Adrenal gland (tissue), 12 donors: ENCODE results near the gene GPR153. TPM values are rescaled to one million over a fixed set of nuclear protein-coding genes. Genes with fewer than 3 reads are reported as not detected.

Experiments used
- DNase-seq, 7 donors: peaks; one replicate each; pipeline ENCODE4 v3.0.0-alpha.2; 2019 to 2020
- H3K27ac ChIP-seq, 5 donors: fragments of 200-600 bp; sonication (generic) in 4 of 5; 1 replicate in 3 of 5; 2 replicates in 2 of 5; pipeline versions ENCODE4 v1.5.1 to v1.8.0; 2016 to 2020; ENCODE audit warnings: mild to moderate bottlenecking in 1 of 5
- H3K27me3 ChIP-seq: fragments of 200-600 bp; 2 replicates; pipeline ENCODE4 v1.8.0; 2021
- H3K36me3 ChIP-seq, 2 donors: fragments of 200-600 bp; replicated peaks in 1 of 2; 1 replicate in 1 of 2; 2 replicates in 1 of 2; pipeline versions ENCODE4 v1.5.1 to v1.8.0; 2018 to 2022
- H3K4me1 ChIP-seq, 2 donors: fragments of 200-600 bp; replicated peaks in 1 of 2; 1 replicate in 1 of 2; 2 replicates in 1 of 2; pipeline versions ENCODE4 v1.5.1 to v1.8.0; 2018 to 2021
- H3K4me3 ChIP-seq, 4 donors: fragments of 200-600 bp; sonication (generic) in 3 of 4; one replicate each; pipeline ENCODE4 v1.5.1; 2016 to 2018
- H3K9me3 ChIP-seq, 3 donors: fragments of 200-600 bp; sonication (generic) in 1 of 3; replicated peaks in 1 of 3; 1 replicate in 2 of 3; 2 replicates in 1 of 3; pipeline versions ENCODE4 v1.5.1 to v1.8.0; 2016 to 2021
- POLR2A ChIP-seq, 2 donors: fragments of 450-650 bp; IDR thresholded peaks; one replicate each; pipeline ENCODE4 v1.6.1; 2017; ENCODE audit warnings: antibody characterized with exemption in 2 of 2, mild to moderate bottlenecking in 2 of 2, moderate library complexity in 1 of 2
- WGBS, 4 donors: extraction: QIAGEN DNeasy Blood & Tissue Kit in 2 of 4; methylation state at CpG; one replicate each; pipeline versions ENCODE4 v1.1.5 to v1.1.7; 2013 to 2017; 5-methylcytosine and 5-hydroxymethylcytosine counted together
- intact Hi-C, 2 donors: fragments of 100-400 bp; cut with DNase I; formaldehyde crosslinking; loops; one replicate each; pipeline versions ENCODE4 v1.14.1 to v1.15.0; 2022 to 2023
- polyA plus RNA-seq, 3 donors: library from polyadenylated mRNA; stranded (reverse); fragments of 200-250 nt in 2 of 3; fragments of 350-450 nt in 1 of 3; fragmentation: Illumina TruSeq in 1 of 3; extraction: RNeasy Lipid Tissue Mini Kit (QIAGEN cat#74804) in 1 of 3; gene quantifications; one replicate each; pipeline ENCODE4 v1.2.3, GENCODE V29; 2013 to 2014
- total RNA-seq, 9 donors: library from RNA; depleted of rRNA in 4 of 9; stranded (reverse); fragments of >200 nt in 4 of 9; fragments of 120-200 nt in 1 of 9; fragmentation: NEBNext Ultra II Directional in 1 of 9; extraction: Animal tissue kit (Norgen Biotek cat#: 25700) in 1 of 9; gene quantifications; one replicate each; pipeline versions ENCODE4 v1.1.0 to v1.2.4, GENCODE V29; 2013 to 2023
- TF ChIP-seq, protein P1 (sequence below), 6 experiments: fragments of 450-650 bp in 4 of 6; fragments of 200-600 bp in 2 of 6; sonication (generic) in 1 of 6; IDR thresholded peaks; 1 replicate in 5 of 6; 2 replicates in 1 of 6; pipeline versions ENCODE4 v1.5.1 to v1.8.0; 2016 to 2021; ENCODE audit warnings: antibody characterized with exemption in 6 of 6, mild to moderate bottlenecking in 2 of 6, moderate library complexity in 1 of 6
- donor health status: healthy with polysubstance abuse.
- donor health status: Bipolar disorder and iron deficiency.
- donor health status: DM: yes; HTN: yes; CAD: no.
- donor health status: DM: no; HTN: no; CAD: no.
- donor health status: DM: no; HTN: no; CAD: no.
- donor health status: DM: yes; HTN: yes; CAD: no.

GPR153 gene
- total and polyA plus RNA-seq, 12 donors: 0.86 to 5.9 (median 3.1) TPM

DNA sequence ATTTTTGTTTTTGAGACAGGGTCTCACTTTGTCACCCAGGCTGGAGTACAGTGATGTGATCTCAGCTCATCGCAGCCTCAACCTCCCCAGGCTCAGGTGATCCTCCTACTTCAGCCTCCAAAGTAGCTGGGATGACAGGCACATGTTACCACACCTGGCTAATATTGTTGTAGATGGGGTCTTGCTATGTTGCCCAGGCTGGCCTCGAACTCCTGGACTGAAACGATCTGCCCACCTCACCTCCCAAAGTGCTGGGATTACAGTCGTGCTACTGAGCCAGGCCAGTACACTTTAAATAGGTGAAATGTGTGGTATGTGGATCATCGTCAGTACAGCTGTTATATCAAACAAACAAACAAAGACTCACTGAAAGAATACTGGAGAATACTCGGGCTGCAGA is 35.0 kb upstream of the GPR153 start:
- no peaks in the 10 kb centered on the region for H3K36me3 ChIP-seq
- 84 to 99% (median 90%) methylated on average over 6 of the region's 6 CpGs for WGBS, 4 donors

DNA sequence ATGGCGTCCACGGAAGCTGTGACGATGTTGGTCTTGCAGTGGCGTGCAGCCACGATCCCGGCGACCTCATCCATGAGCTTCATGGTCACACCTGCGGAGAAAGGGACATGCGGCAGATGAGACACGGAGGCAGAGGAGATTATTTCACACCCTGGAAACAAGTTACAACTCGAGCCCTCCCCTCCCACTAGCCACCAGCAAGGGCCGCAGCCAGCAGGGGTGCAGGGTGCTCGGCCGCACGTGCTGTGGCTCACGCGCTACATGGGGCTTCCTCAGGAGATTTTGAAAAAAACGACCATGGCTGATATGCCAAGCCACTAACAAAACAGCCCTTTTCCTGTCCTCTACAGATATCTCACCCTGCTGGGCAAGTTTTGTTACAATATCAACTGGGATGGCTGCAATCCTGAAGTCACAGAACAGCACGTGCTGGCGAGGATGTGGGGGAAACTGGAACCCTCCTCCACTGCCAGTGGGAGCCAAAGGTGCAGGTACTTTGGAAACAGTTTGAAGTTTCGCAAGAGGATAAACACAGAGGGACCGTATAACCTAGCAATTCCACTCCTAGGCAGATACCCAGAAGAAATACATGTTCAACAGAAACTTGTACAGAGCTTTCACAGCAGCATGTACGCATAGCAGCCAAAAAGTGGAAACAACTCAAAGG is 34.1 kb upstream of the GPR153 start:
- Histone ChIP-seq H3K27ac (no peak overlapping the region), H3K27me3 (no peaks in the 10 kb centered on the region), H3K9me3 (no peaks in the 10 kb centered on the region), H3K4me1 (no peaks in the 10 kb centered on the region), H3K36me3 (no peaks in the 10 kb centered on the region), H3K4me3 (no peak overlapping the region)
- WGBS, 4 donors: 89 to 93% (median 92%) methylated on average over 15 to 23 of the region's 23 CpGs
- no peak for DNase-seq
- intact Hi-C loops: no loop called here
- no peak for TF ChIP-seq POLR2A (IDR thresholded peaks at IDR 0.05)
- TF ChIP-seq, protein P1, sequence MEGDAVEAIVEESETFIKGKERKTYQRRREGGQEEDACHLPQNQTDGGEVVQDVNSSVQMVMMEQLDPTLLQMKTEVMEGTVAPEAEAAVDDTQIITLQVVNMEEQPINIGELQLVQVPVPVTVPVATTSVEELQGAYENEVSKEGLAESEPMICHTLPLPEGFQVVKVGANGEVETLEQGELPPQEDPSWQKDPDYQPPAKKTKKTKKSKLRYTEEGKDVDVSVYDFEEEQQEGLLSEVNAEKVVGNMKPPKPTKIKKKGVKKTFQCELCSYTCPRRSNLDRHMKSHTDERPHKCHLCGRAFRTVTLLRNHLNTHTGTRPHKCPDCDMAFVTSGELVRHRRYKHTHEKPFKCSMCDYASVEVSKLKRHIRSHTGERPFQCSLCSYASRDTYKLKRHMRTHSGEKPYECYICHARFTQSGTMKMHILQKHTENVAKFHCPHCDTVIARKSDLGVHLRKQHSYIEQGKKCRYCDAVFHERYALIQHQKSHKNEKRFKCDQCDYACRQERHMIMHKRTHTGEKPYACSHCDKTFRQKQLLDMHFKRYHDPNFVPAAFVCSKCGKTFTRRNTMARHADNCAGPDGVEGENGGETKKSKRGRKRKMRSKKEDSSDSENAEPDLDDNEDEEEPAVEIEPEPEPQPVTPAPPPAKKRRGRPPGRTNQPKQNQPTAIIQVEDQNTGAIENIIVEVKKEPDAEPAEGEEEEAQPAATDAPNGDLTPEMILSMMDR (IDR thresholded peaks at IDR 0.05): no peak

More for the DNA sequence above, 35.0 kb upstream of the GPR153 start:
- Histone ChIP-seq H3K27me3 (no peaks in the 10 kb centered on the region), H3K4me1 (no peaks in the 10 kb centered on the region), H3K27ac (no peak overlapping the region), H3K9me3 (no peaks in the 10 kb centered on the region), H3K4me3 (no peak overlapping the region)
- intact Hi-C loops: no loop called here
- no peak for TF ChIP-seq POLR2A (IDR thresholded peaks at IDR 0.05)
- TF ChIP-seq, protein P1 (IDR thresholded peaks at IDR 0.05): no peak
- no peak for DNase-seq

DNA sequence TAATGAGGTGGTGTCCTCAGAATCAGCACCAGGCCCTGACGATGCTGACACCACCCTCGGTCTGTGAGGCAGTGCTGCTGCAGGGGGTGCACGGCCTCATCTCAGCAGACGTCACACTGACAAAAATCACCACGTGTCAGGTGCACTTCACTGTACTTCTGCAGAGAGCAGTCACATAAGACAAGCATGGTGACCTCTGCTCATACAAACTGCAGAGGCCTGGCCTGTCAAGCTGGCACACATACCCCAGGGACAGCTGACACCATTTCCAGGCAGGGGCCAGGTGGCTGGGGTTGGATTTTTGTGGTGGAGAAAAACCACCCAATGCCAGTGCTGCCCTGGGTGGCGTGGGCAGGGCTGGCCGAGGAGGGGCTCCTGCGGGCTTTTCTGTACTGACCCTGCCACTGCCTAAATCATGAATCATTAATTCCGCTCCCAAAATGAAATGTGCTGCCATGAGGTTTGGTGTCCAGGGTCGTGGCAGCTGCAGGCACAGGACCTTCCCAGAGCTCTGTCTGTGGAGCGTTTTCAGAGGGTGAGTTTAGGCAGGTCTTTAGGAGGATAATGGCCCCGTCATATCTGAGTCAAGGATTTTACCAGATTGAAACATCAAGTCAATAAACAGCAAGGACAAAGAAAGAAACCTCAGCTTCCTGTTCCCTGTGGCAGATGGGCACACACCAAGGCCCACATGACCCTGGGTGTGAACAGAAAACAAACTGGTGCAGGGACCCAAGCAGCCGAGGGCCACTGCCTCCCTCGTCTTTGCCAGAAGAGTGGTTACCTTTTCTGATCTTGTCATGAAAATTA is 33.4 kb upstream of the GPR153 start:
- WGBS, 4 donors: 88 to 94% (median 92%) methylated on average over 11 to 14 of the region's 14 CpGs
- Histone ChIP-seq H3K27ac (no peak overlapping the region), H3K27me3 (no peaks in the 10 kb centered on the region), H3K9me3 (no peaks in the 10 kb centered on the region), H3K36me3 (no peaks in the 10 kb centered on the region), H3K4me1 (no peaks in the 10 kb centered on the region), H3K4me3 (no peak overlapping the region)
- DNase-seq: no peak
- no peak for TF ChIP-seq POLR2A (IDR thresholded peaks at IDR 0.05)
- TF ChIP-seq, protein P1 (IDR thresholded peaks at IDR 0.05): no peak
- intact Hi-C loops: no loop called here

DNA sequence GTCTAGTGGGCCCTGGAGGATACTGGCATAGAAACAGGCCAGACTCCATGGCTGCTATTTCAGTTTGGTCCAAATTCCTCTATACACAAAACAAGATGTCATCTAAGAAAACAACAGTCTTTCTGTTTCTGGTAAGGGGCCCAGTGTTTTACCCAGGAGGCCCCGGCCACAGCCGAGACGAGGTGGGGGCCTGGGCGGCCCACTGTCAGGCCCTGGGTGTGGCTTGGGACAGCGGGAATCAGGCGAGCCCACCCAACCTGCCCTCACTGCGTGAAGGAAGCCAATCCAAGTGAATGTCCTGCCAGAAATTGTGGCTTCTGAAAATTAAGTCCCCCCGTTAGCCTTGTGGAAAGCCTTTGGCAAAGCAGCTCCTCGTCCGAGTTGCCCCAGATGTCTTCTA is 31.2 kb upstream of the GPR153 start:
- no peak for DNase-seq
- H3K9me3 ChIP-seq: no peaks in the 10 kb centered on the region
- no peaks in the 10 kb centered on the region for H3K27me3 ChIP-seq
- intact Hi-C loops: no loop called here
- no peaks in the 10 kb centered on the region for H3K4me1 ChIP-seq
- H3K36me3 ChIP-seq: no peaks in the 10 kb centered on the region
- 78 to 93% (median 87%) methylated on average over 9 to 10 of the region's 10 CpGs for WGBS, 4 donors
- TF ChIP-seq, protein P1 (IDR thresholded peaks at IDR 0.05): no peak
- TF ChIP-seq POLR2A (IDR thresholded peaks at IDR 0.05): no peak
- H3K4me3 ChIP-seq: no peak overlapping the region
- no peak overlapping the region for H3K27ac ChIP-seq
